Gastrocnemius medialis (tissue), 4 donors: Measurements from ENCODE around the gene RHEB. TPM values are rescaled to one million over a fixed set of nuclear protein-coding genes. Genes with fewer than 3 reads are reported as not detected.
A peak's percentile ranks its signal among the peaks of the same experiment; 100 is the strongest.

Source experiments
- ATAC-seq, 2 donors: fragments of 150-250 bp; one replicate each; pipeline ENCODE4 v1.9.1; 2016
- DNase-seq, 2 donors: peaks; one replicate each; pipeline ENCODE4 v3.0.0-alpha.2; 2019
- H3K27ac ChIP-seq, 4 donors: fragments of 200-600 bp; sonication (generic); 1 replicate in 1 of 4; 2 replicates in 3 of 4; pipeline ENCODE4 v1.5.1; 2016 to 2018; ENCODE audit warnings: mild to moderate bottlenecking in 2 of 4, moderate library complexity in 1 of 4
- H3K27me3 ChIP-seq, 3 donors: fragments of 200-600 bp; sonication (generic) in 2 of 3; 1 replicate in 1 of 3; 2 replicates in 2 of 3; pipeline versions ENCODE4 v1.5.1 to v1.6.0; 2016 to 2019; ENCODE audit warnings: mild to moderate bottlenecking in 1 of 3, moderate library complexity in 1 of 3
- H3K36me3 ChIP-seq, 2 donors: fragments of 200-600 bp; sonication (generic) in 1 of 2; one replicate each; pipeline ENCODE4 v1.5.1; 2017 to 2018
- H3K4me1 ChIP-seq, 2 donors: fragments of 200-600 bp; sonication (generic) in 1 of 2; one replicate each; pipeline ENCODE4 v1.5.1; 2016 to 2017; ENCODE audit warnings: mild to moderate bottlenecking in 2 of 2
- H3K4me3 ChIP-seq, 4 donors: fragments of 200-600 bp; sonication (generic) in 3 of 4; 1 replicate in 1 of 4; 2 replicates in 3 of 4; pipeline ENCODE4 v1.5.1; 2016 to 2019; ENCODE audit warnings: mild to moderate bottlenecking in 2 of 4
- H3K9me3 ChIP-seq, 3 donors: fragments of 200-600 bp; sonication (generic) in 2 of 3; 1 replicate in 1 of 3; 2 replicates in 2 of 3; pipeline ENCODE4 v1.5.1; 2016 to 2019
- CTCF ChIP-seq, 5 experiments: fragments of 450-650 bp in 3 of 5; fragments of 200-600 bp in 2 of 5; sonication (generic) in 2 of 5; IDR thresholded peaks in 4 of 5; conservative IDR thresholded peaks in 1 of 5; 1 replicate in 4 of 5; 2 replicates in 1 of 5; pipeline ENCODE4 v1.5.1; 2016 to 2019; ENCODE audit warnings: antibody characterized with exemption in 5 of 5, mild to moderate bottlenecking in 3 of 5, moderate library complexity in 3 of 5
- POLR2A ChIP-seq, 2 donors: fragments of 450-650 bp; IDR thresholded peaks; one replicate each; pipeline ENCODE4 v1.6.1; 2017; ENCODE audit warnings: antibody characterized with exemption in 2 of 2, mild to moderate bottlenecking in 2 of 2, moderate library complexity in 2 of 2
- in situ Hi-C, 4 donors: fragments of 200-750 bp; cut with MboI; loops; one replicate each; pipeline versions ENCODE4 v1.15.0 to v1.8.0; 2017; ENCODE audit warnings: low sequenced_read_pairs in 4 of 4
- intact Hi-C: fragments of 100-400 bp; cut with DNase I; formaldehyde crosslinking; loops from one replicate; pipeline ENCODE4 v1.15.1; 2023; ENCODE audit warnings: low total_unique reads
- total RNA-seq, 4 donors: library from RNA; depleted of rRNA; stranded (reverse); fragments of >200 nt; gene quantifications; one replicate each; pipeline versions ENCODE4 v1.1.0 to v1.2.3, GENCODE V29; 2016

Gene RHEB
- total RNA-seq, 4 donors from 2014 or later = 93.2 to 159 (median 124) TPM

DNA sequence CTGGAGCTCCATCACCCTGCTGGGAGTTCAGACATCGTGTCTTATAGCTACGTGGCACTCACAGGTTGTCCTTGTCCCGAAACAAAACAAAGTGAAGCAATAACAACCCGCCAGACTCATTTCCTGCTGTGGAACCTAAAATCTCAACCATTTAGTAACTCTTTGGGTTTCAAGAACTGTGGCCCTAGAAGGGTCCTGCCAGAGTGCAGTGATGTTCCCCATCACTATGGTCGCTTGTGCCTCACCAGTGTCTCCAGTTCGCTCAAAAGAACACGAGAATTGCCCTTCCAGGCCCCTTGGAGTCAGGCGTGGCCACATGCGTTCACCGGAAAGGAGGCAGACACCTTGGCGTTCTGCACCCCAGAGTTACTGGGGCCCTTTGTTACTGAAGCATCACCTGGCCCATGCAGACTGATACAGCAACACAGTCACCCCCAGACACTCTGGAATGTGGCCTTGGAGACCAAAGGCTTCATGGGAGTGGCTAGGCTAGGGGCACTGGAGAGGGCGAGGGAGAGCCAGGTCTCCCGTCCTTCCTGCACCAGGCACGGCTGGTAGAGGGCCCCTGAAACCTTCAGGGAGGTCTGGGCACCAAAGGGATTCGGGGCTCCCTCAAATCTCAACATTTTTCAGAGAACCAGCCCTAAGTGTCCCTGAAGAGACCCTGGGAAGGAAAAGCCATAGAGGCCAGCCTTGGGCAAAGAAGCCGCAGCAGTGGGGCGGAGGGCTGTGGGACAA, 80.7 kb downstream of the RHEB start:
- in situ Hi-C loops (no loop called here), intact Hi-C loops (no loop called here)
- Histone ChIP-seq H3K4me1 (peaks cover 0 to 7% of the 10 kb centered on the region in 2 donors), H3K36me3 (no peaks in the 10 kb centered on the region), H3K27me3 (peaks cover 14 to 27% (median 22%) of the 10 kb centered on the region in 3 donors), H3K27ac (no peak overlapping the region), H3K9me3 (no peaks in the 10 kb centered on the region), H3K4me3 (peak overlapping the region in 1 of 4 donors; percentile 21)
- ATAC-seq (no peak), DNase-seq (no peak)
- no peak for TF ChIP-seq POLR2A (IDR thresholded peaks at IDR 0.05)
- no peak for TF ChIP-seq CTCF (IDR thresholded peaks at IDR 0.05 in 4 of 5, conservative IDR thresholded peaks at IDR 0.05 in 1 of 5)

- Histone ChIP-seq H3K27me3 (peaks cover 14 to 27% (median 22%) of the 10 kb centered on the region in 3 donors), H3K36me3 (no peaks in the 10 kb centered on the region), H3K27ac (no peak overlapping the region), H3K9me3 (no peaks in the 10 kb centered on the region), H3K4me1 (peaks cover 0 to 7% of the 10 kb centered on the region in 2 donors), H3K4me3 (no peak overlapping the region)
- DNase-seq = no peak
- in situ Hi-C loops (no loop called here), intact Hi-C loops (no loop called here)
- TF ChIP-seq CTCF (IDR thresholded peaks at IDR 0.05 in 4 of 5, conservative IDR thresholded peaks at IDR 0.05 in 1 of 5) (no peak), POLR2A (IDR thresholded peaks at IDR 0.05) (no peak)
- no peak for ATAC-seq
These were observed 81.7 kb downstream of the RHEB start for GRCh38 chr7:151437866-151438516.

- intact Hi-C loops = no loop called here
- Histone ChIP-seq H3K9me3 (no peaks in the 10 kb centered on the region), H3K4me3 (no peak overlapping the region), H3K27me3 (peaks cover 14 to 27% (median 22%) of the 10 kb centered on the region in 3 donors), H3K4me1 (peaks cover 0 to 7% of the 10 kb centered on the region in 2 donors), H3K27ac (no peak overlapping the region), H3K36me3 (no peaks in the 10 kb centered on the region)
- DNase-seq (no peak), ATAC-seq (no peak)
- in situ Hi-C loops = no loop called here
- TF ChIP-seq POLR2A (IDR thresholded peaks at IDR 0.05) (no peak), CTCF (IDR thresholded peaks at IDR 0.05 in 4 of 5, conservative IDR thresholded peaks at IDR 0.05 in 1 of 5) (no peak)
These were observed 82.5 kb downstream of the RHEB start for GRCh38 chr7:151437159-151437553.

DNA sequence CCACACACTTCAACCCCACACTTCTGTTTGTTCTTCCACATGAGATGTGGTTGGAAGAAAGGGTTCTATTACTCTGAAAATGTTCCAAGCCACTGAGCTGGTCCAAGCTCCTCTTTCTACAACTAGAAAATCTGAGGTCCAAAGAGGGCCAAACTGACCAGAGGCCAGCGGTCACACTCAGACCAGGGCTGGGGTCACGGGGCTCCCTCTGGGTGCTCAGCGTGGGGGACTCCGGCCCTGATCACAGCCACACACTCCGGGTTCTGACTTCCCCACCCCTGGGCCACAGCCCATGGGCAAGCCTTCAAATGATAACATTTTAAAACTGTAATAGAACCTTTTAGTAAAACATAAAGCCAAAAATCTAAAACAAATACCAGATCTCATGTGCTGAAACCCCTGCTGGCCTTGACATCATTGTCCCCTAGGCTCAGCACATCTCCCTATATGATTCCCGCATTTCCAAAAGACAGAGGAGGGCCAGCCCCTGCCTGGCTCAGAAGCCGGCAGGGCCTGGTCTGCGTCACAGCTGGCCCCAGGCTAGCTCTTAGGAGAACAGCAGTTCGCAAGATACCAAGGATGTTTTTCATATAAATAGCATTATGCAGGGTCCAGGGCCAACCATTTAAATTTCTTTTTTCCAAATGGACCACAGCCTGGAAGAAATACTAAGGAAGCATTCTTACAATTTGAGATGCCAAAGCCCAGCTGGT, 83.1 kb downstream of the RHEB start:
- no peak overlapping the region for H3K27ac ChIP-seq
- H3K27me3 ChIP-seq = peaks cover 14 to 27% (median 22%) of the 10 kb centered on the region in 3 donors
- H3K36me3 ChIP-seq = no peaks in the 10 kb centered on the region
- H3K9me3 ChIP-seq = no peaks in the 10 kb centered on the region
- no peak for TF ChIP-seq CTCF (IDR thresholded peaks at IDR 0.05 in 4 of 5, conservative IDR thresholded peaks at IDR 0.05 in 1 of 5)
- TF ChIP-seq POLR2A (IDR thresholded peaks at IDR 0.05) = no peak
- H3K4me1 ChIP-seq = peaks cover 0 to 7% of the 10 kb centered on the region in 2 donors
- H3K4me3 ChIP-seq = no peak overlapping the region
- in situ Hi-C loops = no loop called here
- ATAC-seq (no peak), DNase-seq (peak in 1 of 2 donors; percentile 4)
- intact Hi-C loops = no loop called here
